Activated CD4-positive, alpha-beta T cell treated with anti-CD3 and anti-CD28 coated beads, Interleukin-2, amount 10 ng/mL, durations not matched to agents 24 days and 14 days (primary cell): ENCODE measurements around the gene GOLM1. TPM values are rescaled to one million over a fixed set of nuclear protein-coding genes. Genes with fewer than 3 reads are reported as not detected.
"Not testable (repeated sequence)": the region's sequence is repeated elsewhere in the genome, so short reads cannot be mapped to it uniquely, and the experiment has no call there.

Experiments used
- DNase-seq: peaks from one replicate; pipeline ENCODE4 v3.0.0; 2022
- H3K27ac Mint-ChIP-seq: one replicate; pipeline ENCODE4 v1.8.0; 2022; ENCODE audit warnings: mild to moderate bottlenecking, mixed read lengths
- H3K27me3 Mint-ChIP-seq: one replicate; pipeline ENCODE4 v1.8.0; 2022; ENCODE audit warnings: mixed read lengths
- H3K36me3 Mint-ChIP-seq: one replicate; pipeline ENCODE4 v1.8.0; 2022; ENCODE audit warnings: low read depth, mild to moderate bottlenecking, mixed read lengths
- H3K4me1 Mint-ChIP-seq: one replicate; pipeline ENCODE4 v1.8.0; 2021; ENCODE audit warnings: mixed read lengths
- H3K4me3 Mint-ChIP-seq: one replicate; pipeline ENCODE4 v1.8.0; 2022; ENCODE audit warnings: mild to moderate bottlenecking, moderate library complexity, mixed read lengths
- H3K9me3 Mint-ChIP-seq: one replicate; pipeline ENCODE4 v1.8.0; 2021; ENCODE audit warnings: mixed read lengths
- intact Hi-C: fragments of 100-400 bp; cut with micrococcal nuclease; formaldehyde crosslinking; loops from one replicate; pipeline ENCODE4 v1.15.1; 2023
- total RNA-seq: library from RNA; stranded (reverse); gene quantifications from 2 replicates; pipeline ENCODE4 v1.2.3, GENCODE V29; 2022

Gene GOLM1
- total RNA-seq: 5.5 and 6.6 TPM in 2 replicates

GRCh38 chr9:86098824-86099700 is at the start of gene GOLM1:
Gene GOLM1 (minus strand): TSS chr9:86099558. CDS start chr9:86079320, 20,238 bp downstream.
- Mint-ChIP-seq H3K27ac (peak within 1 kb of the TSS; percentile 88), H3K9me3 (no peaks in the 10 kb centered on the region), H3K36me3 (peaks cover 2% of the 10 kb centered on the region), H3K27me3 (peaks cover 60% of the 10 kb centered on the region), H3K4me3 (peak within 1 kb of the TSS; percentile 91), H3K4me1 (peaks cover 5% of the 10 kb centered on the region)
- intact Hi-C loops: loop anchor here (5.0 kb wide), 1 partner anchor 157 kb away; the partner anchor contains the start of gene NAA35
- peak; percentile 84 for DNase-seq

- H3K36me3 Mint-ChIP-seq, H3K4me1 Mint-ChIP-seq, intact Hi-C loops, DNase-seq, H3K27me3 Mint-ChIP-seq, H3K27ac Mint-ChIP-seq, H3K4me3 Mint-ChIP-seq: not testable (repeated sequence)
- H3K9me3 Mint-ChIP-seq: peaks cover 25% of the 10 kb centered on the region
Measured at GRCh38 chr9:86146671-86147070, 47.3 kb upstream of the GOLM1 start.

- H3K36me3 Mint-ChIP-seq, intact Hi-C loops, H3K4me1 Mint-ChIP-seq, H3K4me3 Mint-ChIP-seq, H3K27ac Mint-ChIP-seq, H3K27me3 Mint-ChIP-seq, DNase-seq: not testable (repeated sequence)
- peaks cover 25% of the 10 kb centered on the region for H3K9me3 Mint-ChIP-seq
Measured at GRCh38 chr9:86145960-86146359, 46.6 kb upstream of the GOLM1 start.

- H3K27ac Mint-ChIP-seq: no peak overlapping the region
- H3K4me3 Mint-ChIP-seq: no peak overlapping the region
- H3K27me3 Mint-ChIP-seq: no peaks in the 10 kb centered on the region
- no peaks in the 10 kb centered on the region for H3K36me3 Mint-ChIP-seq
- intact Hi-C loops: no loop called here
- peaks cover 19% of the 10 kb centered on the region for H3K9me3 Mint-ChIP-seq
- no peak for DNase-seq
- no peaks in the 10 kb centered on the region for H3K4me1 Mint-ChIP-seq
Measured at GRCh38 chr9:86142973-86143372, 43.6 kb upstream of the GOLM1 start.

GRCh38 chr9:86141843-86142242 is 42.5 kb upstream of the GOLM1 start:
- H3K4me3 Mint-ChIP-seq: no peak overlapping the region
- H3K36me3 Mint-ChIP-seq: no peaks in the 10 kb centered on the region
- H3K27ac Mint-ChIP-seq: no peak overlapping the region
- H3K27me3 Mint-ChIP-seq: no peaks in the 10 kb centered on the region
- H3K9me3 Mint-ChIP-seq: peaks cover 14% of the 10 kb centered on the region
- no peak for DNase-seq
- intact Hi-C loops: no loop called here
- H3K4me1 Mint-ChIP-seq: no peaks in the 10 kb centered on the region

GRCh38 chr9:86135371-86135770 is 36.0 kb upstream of the GOLM1 start:
- no peak for DNase-seq
- Mint-ChIP-seq H3K4me1 (no peaks in the 10 kb centered on the region), H3K4me3 (no peak overlapping the region), H3K27me3 (peaks cover 2% of the 10 kb centered on the region), H3K27ac (no peak overlapping the region), H3K36me3 (no peaks in the 10 kb centered on the region), H3K9me3 (no peaks in the 10 kb centered on the region)
- intact Hi-C loops: no loop called here

GRCh38 chr9:86134361-86134760 is 35.0 kb upstream of the GOLM1 start:
- Mint-ChIP-seq H3K4me3 (no peak overlapping the region), H3K27ac (no peak overlapping the region), H3K36me3 (no peaks in the 10 kb centered on the region), H3K9me3 (no peaks in the 10 kb centered on the region), H3K27me3 (peaks cover 2% of the 10 kb centered on the region), H3K4me1 (no peaks in the 10 kb centered on the region)
- DNase-seq: no peak
- intact Hi-C loops: no loop called here

- Mint-ChIP-seq H3K27ac (no peak overlapping the region), H3K9me3 (no peaks in the 10 kb centered on the region), H3K4me3 (no peak overlapping the region), H3K27me3 (peaks cover 2% of the 10 kb centered on the region), H3K36me3 (no peaks in the 10 kb centered on the region), H3K4me1 (no peaks in the 10 kb centered on the region)
- no peak for DNase-seq
- intact Hi-C loops: no loop called here
Measured at GRCh38 chr9:86128235-86128822, 29.0 kb upstream of the GOLM1 start.

GRCh38 chr9:86126998-86127972 is 27.9 kb upstream of the GOLM1 start:
- intact Hi-C loops: no loop called here
- H3K4me1 Mint-ChIP-seq: no peaks in the 10 kb centered on the region
- H3K36me3 Mint-ChIP-seq: no peaks in the 10 kb centered on the region
- DNase-seq: no peak
- no peaks in the 10 kb centered on the region for H3K9me3 Mint-ChIP-seq
- H3K27me3 Mint-ChIP-seq: peaks cover 2% of the 10 kb centered on the region
- H3K27ac Mint-ChIP-seq: no peak overlapping the region
- H3K4me3 Mint-ChIP-seq: no peak overlapping the region

GRCh38 chr9:86122311-86122710 is 23.0 kb upstream of the GOLM1 start:
- no peaks in the 10 kb centered on the region for H3K36me3 Mint-ChIP-seq
- H3K4me3 Mint-ChIP-seq: no peak overlapping the region
- H3K4me1 Mint-ChIP-seq: no peaks in the 10 kb centered on the region
- H3K27ac Mint-ChIP-seq: no peak overlapping the region
- H3K27me3 Mint-ChIP-seq: no peaks in the 10 kb centered on the region
- DNase-seq: no peak
- intact Hi-C loops: no loop called here
- no peaks in the 10 kb centered on the region for H3K9me3 Mint-ChIP-seq

- Mint-ChIP-seq H3K4me1 (no peaks in the 10 kb centered on the region), H3K27me3 (no peaks in the 10 kb centered on the region), H3K27ac (no peak overlapping the region), H3K9me3 (peaks cover 4% of the 10 kb centered on the region), H3K36me3 (no peaks in the 10 kb centered on the region), H3K4me3 (no peak overlapping the region)
- DNase-seq: no peak
- intact Hi-C loops: no loop called here
Measured at GRCh38 chr9:86119457-86119856, 20.1 kb upstream of the GOLM1 start.

GRCh38 chr9:86116425-86116824 is 17.1 kb upstream of the GOLM1 start:
- Mint-ChIP-seq H3K4me1 (no peaks in the 10 kb centered on the region), H3K4me3 (no peak overlapping the region), H3K36me3 (no peaks in the 10 kb centered on the region), H3K27ac (no peak overlapping the region), H3K27me3 (peaks cover 6% of the 10 kb centered on the region), H3K9me3 (peaks cover 7% of the 10 kb centered on the region)
- intact Hi-C loops: no loop called here
- DNase-seq: no peak

- H3K9me3 Mint-ChIP-seq: peaks cover 7% of the 10 kb centered on the region
- no peak for DNase-seq
- intact Hi-C loops: no loop called here
- H3K27ac Mint-ChIP-seq: no peak overlapping the region
- no peak overlapping the region for H3K4me3 Mint-ChIP-seq
- no peaks in the 10 kb centered on the region for H3K4me1 Mint-ChIP-seq
- H3K36me3 Mint-ChIP-seq: no peaks in the 10 kb centered on the region
- peaks cover 6% of the 10 kb centered on the region for H3K27me3 Mint-ChIP-seq
Measured at GRCh38 chr9:86115886-86116285, 16.5 kb upstream of the GOLM1 start.
